Sigmoid colon (tissue), 7 donors: ENCODE results near the gene EIF4E2. TPM values are rescaled to one million over a fixed set of nuclear protein-coding genes. Genes with fewer than 3 reads are reported as not detected.

Experiments
- DNase-seq: peaks from one replicate; pipeline ENCODE4 v3.0.0-alpha.2; 2019
- H3K27ac ChIP-seq, 4 donors: fragments of 200-600 bp; sonication (generic); one replicate each; pipeline ENCODE4 v1.5.1; 2016 to 2019; ENCODE audit warnings: mild to moderate bottlenecking in 1 of 4
- H3K27me3 ChIP-seq, 3 donors: fragments of 200-600 bp; sonication (generic); one replicate each; pipeline ENCODE4 v1.5.1; 2019; ENCODE audit warnings: mild to moderate bottlenecking in 1 of 3
- H3K36me3 ChIP-seq, 4 donors: fragments of 200-600 bp; sonication (generic); one replicate each; pipeline ENCODE4 v1.5.1; 2016 to 2019
- H3K4me1 ChIP-seq, 4 donors: fragments of 200-600 bp; sonication (generic); one replicate each; pipeline ENCODE4 v1.5.1; 2017 to 2019
- H3K4me3 ChIP-seq, 4 donors: fragments of 200-600 bp; sonication (generic); one replicate each; pipeline ENCODE4 v1.5.1; 2017 to 2019; ENCODE audit warnings: mild to moderate bottlenecking in 2 of 4, moderate library complexity in 1 of 4
- H3K9me3 ChIP-seq, 4 donors: fragments of 200-600 bp in 3 of 4; sonication (generic) in 3 of 4; one replicate each; pipeline versions ENCODE4 v1.5.1 to v1.6.1; 2013 to 2019
- CTCF ChIP-seq, 4 experiments: fragments of 450-650 bp in 3 of 4; fragments of 200-600 bp in 1 of 4; IDR thresholded peaks; one replicate each; pipeline ENCODE4 v1.5.1; 2016 to 2019; ENCODE audit warnings: antibody characterized with exemption in 4 of 4, mild to moderate bottlenecking in 3 of 4, moderate library complexity in 2 of 4
- EP300 ChIP-seq, 4 donors: sonication (generic); formaldehyde crosslinking; IDR thresholded peaks; one replicate each; pipeline ENCODE4 v1.6.1; 2017; ENCODE audit warnings: antibody characterized with exemption in 4 of 4
- POLR2A ChIP-seq, 2 donors: fragments of 450-650 bp; IDR thresholded peaks; one replicate each; pipeline ENCODE4 v1.6.1; 2016; ENCODE audit warnings: antibody characterized with exemption in 2 of 2, mild to moderate bottlenecking in 2 of 2, moderate library complexity in 2 of 2
- POLR2AphosphoS5 ChIP-seq, 4 donors: sonication (generic); formaldehyde crosslinking; IDR thresholded peaks; one replicate each; pipeline ENCODE4 v1.6.1; 2017; ENCODE audit warnings: antibody characterized with exemption in 4 of 4
- WGBS, 2 donors: extraction: QIAGEN DNeasy Blood & Tissue Kit; methylation state at CpG; one replicate each; pipeline ENCODE4 v1.1.7; 2013; 5-methylcytosine and 5-hydroxymethylcytosine counted together
- intact Hi-C: fragments of 100-400 bp; cut with DNase I; formaldehyde crosslinking; loops from one replicate; pipeline ENCODE4 v1.15.1; 2023
- polyA plus RNA-seq, 3 donors: library from polyadenylated mRNA; stranded (reverse); fragments of 200-250 nt; gene quantifications; one replicate each; pipeline ENCODE4 v1.2.3, GENCODE V29; 2013
- total RNA-seq, 4 donors: library from RNA; depleted of rRNA; stranded (reverse); fragments of >200 nt; gene quantifications; one replicate each; pipeline ENCODE4 v1.1.0, GENCODE V29; 2016
- donor health status: healthy with polysubstance abuse.
- donor health status: Bipolar disorder and iron deficiency.
- donor health status: healthy.

The EIF4E2 gene
- total and polyA plus RNA-seq, 7 donors: 42.5 to 131 (median 55.1) TPM

GRCh38 chr2:232611559-232612218, 61.2 kb downstream of the EIF4E2 start:
- Histone ChIP-seq H3K27me3 (no peaks in the 10 kb centered on the region), H3K4me1 (no peaks in the 10 kb centered on the region), H3K36me3 (no peaks in the 10 kb centered on the region), H3K4me3 (no peak overlapping the region), H3K9me3 (no peaks in the 10 kb centered on the region), H3K27ac (no peak overlapping the region)
- DNase-seq: no peak
- intact Hi-C loops: no loop called here
- 46 to 48% methylated on average over 9 of the region's 9 CpGs for WGBS, 2 donors
- TF ChIP-seq CTCF (IDR thresholded peaks at IDR 0.05): peak; percentile 24 to 79 (median 58)
- no peak for TF ChIP-seq EP300 (IDR thresholded peaks at IDR 0.05)

- TF ChIP-seq POLR2A (IDR thresholded peaks at IDR 0.05) (no peak), EP300 (IDR thresholded peaks at IDR 0.05) (no peak)
- H3K4me1 ChIP-seq: no peaks in the 10 kb centered on the region
- no peaks in the 10 kb centered on the region for H3K36me3 ChIP-seq
- H3K27ac ChIP-seq: no peak overlapping the region
- 70 to 86% methylated on average over 3 of the region's 3 CpGs for WGBS, 2 donors
- DNase-seq: no peak
- no peaks in the 10 kb centered on the region for H3K9me3 ChIP-seq
- H3K27me3 ChIP-seq: no peaks in the 10 kb centered on the region
- no peak overlapping the region for H3K4me3 ChIP-seq
- intact Hi-C loops: no loop called here
Observed at GRCh38 chr2:232613538-232614134, 63.1 kb downstream of the EIF4E2 start.

- H3K36me3 ChIP-seq: no peaks in the 10 kb centered on the region
- no peak overlapping the region for H3K4me3 ChIP-seq
- H3K27ac ChIP-seq: no peak overlapping the region
- no peaks in the 10 kb centered on the region for H3K9me3 ChIP-seq
- intact Hi-C loops: no loop called here
- H3K27me3 ChIP-seq: no peaks in the 10 kb centered on the region
- 75 to 81% methylated on average over 8 of the region's 8 CpGs for WGBS, 2 donors
- TF ChIP-seq POLR2A (IDR thresholded peaks at IDR 0.05) (no peak), EP300 (IDR thresholded peaks at IDR 0.05) (no peak), CTCF (IDR thresholded peaks at IDR 0.05) (no peak), POLR2AphosphoS5 (IDR thresholded peaks at IDR 0.05) (no peak)
- no peaks in the 10 kb centered on the region for H3K4me1 ChIP-seq
- no peak for DNase-seq
Observed at GRCh38 chr2:232615339-232615738, 64.8 kb downstream of the EIF4E2 start.

Other genes with a start within 250 kb of the EIF4E2 start
- gene ALPP, start 171.9 kb upstream of the EIF4E2 start, total RNA-seq: not detected
- under 1 TPM in 1 of 3 donors, not detected in 2; 0.03 TPM for gene ALPP, start 171.9 kb upstream of the EIF4E2 start, polyA plus RNA-seq
- not detected for gene ALPG, start 143.8 kb upstream of the EIF4E2 start, total RNA-seq
- gene ALPG, start 143.8 kb upstream of the EIF4E2 start, polyA plus RNA-seq: under 1 TPM in 1 of 3 donors, not detected in 2; 0.10 TPM
- not detected for gene ALPI, start 94.5 kb upstream of the EIF4E2 start, total RNA-seq
- gene ALPI, start 94.5 kb upstream of the EIF4E2 start, polyA plus RNA-seq: 10 to 100 TPM in 1 of 3 donors, 1 to 10 TPM in 2; 5.3 to 10.2 (median 7.2) TPM
- gene ECEL1, start 62.9 kb upstream of the EIF4E2 start, total RNA-seq: 1 to 10 TPM in 2 of 4 donors, under 1 TPM in 2; 0.16 to 6.1 (median 1.0) TPM
- gene ECEL1, start 62.9 kb upstream of the EIF4E2 start, polyA plus RNA-seq: under 1 TPM in 1 of 3 donors, not detected in 2; 0.61 TPM
- gene PRSS56, start 30.3 kb upstream of the EIF4E2 start, total RNA-seq: not detected
- not detected for gene PRSS56, start 30.3 kb upstream of the EIF4E2 start, polyA plus RNA-seq
- gene CHRND, start 24.5 kb upstream of the EIF4E2 start, total RNA-seq: not detected
- not detected for gene CHRND, start 24.5 kb upstream of the EIF4E2 start, polyA plus RNA-seq
- gene CHRNG, start 11.0 kb upstream of the EIF4E2 start, total RNA-seq: not detected
- not detected for gene CHRNG, start 11.0 kb upstream of the EIF4E2 start, polyA plus RNA-seq
- 1 to 10 TPM; 2.1 to 4.2 (median 3.1) TPM for gene TIGD1, start 132 bp upstream of the EIF4E2 start, total RNA-seq
- gene TIGD1, start 132 bp upstream of the EIF4E2 start, polyA plus RNA-seq: 1 to 10 TPM in 1 of 3 donors, under 1 TPM in 2; 0.23 to 3.4 (median 0.60) TPM
- 1 to 10 TPM; 3.5 to 8.7 (median 6.3) TPM for gene EFHD1, start 82.9 kb downstream of the EIF4E2 start, total RNA-seq
- 1 to 10 TPM in 2 of 3 donors, under 1 TPM in 1; 0.92 to 4.2 (median 3.3) TPM for gene EFHD1, start 82.9 kb downstream of the EIF4E2 start, polyA plus RNA-seq
- gene GIGYF2, start 146.6 kb downstream of the EIF4E2 start, total RNA-seq: 10 to 100 TPM; 62.9 to 90.0 (median 74.9) TPM
- gene GIGYF2, start 146.6 kb downstream of the EIF4E2 start, polyA plus RNA-seq: 10 to 100 TPM; 10.2 to 24.6 (median 16.6) TPM
- gene KCNJ13, start 225.9 kb downstream of the EIF4E2 start, total RNA-seq: not detected
- under 1 TPM in 2 of 3 donors, not detected in 1; 0.03 to 0.92 TPM for gene KCNJ13, start 225.9 kb downstream of the EIF4E2 start, polyA plus RNA-seq